ENCODE data around the gene PAK1. TPM values are rescaled to one million over a fixed set of nuclear protein-coding genes. Genes with fewer than 3 reads are reported as not detected.

The PAK1 gene
- total and polyA plus RNA-seq, 2 of the 4 experiments (the other 2 are of a cell fraction), result 34.3 to 60.6 TPM

- POLR2A ChIA-PET (ENCODE audit: unreplicated experiment), result no interaction called here
- peaks cover 41% of the 10 kb centered on the region for H3K27me3 ChIP-seq (ENCODE audit: control insufficient read depth, insufficient read depth, low read length)
Measured at GRCh38 chr11:77468527-77468926, 5.4 kb downstream of the PAK1 start.

More at GRCh38 chr11:77468527-77468926, 5.4 kb downstream of the PAK1 start:
- H3K27ac ChIP-seq (ENCODE audit: insufficient read depth, low read length), result no peak overlapping the region
- no peak overlapping the region for H3K4me3 ChIP-seq (ENCODE audit: insufficient read depth, low read depth, low read length)
- no peak for ATAC-seq (ENCODE audit: low read depth)
- H3K79me1 ChIP-seq (ENCODE audit: low read depth in 1 of 2, low read length in 2 of 2), result no peaks in the 10 kb centered on the region
- H2BK120ac ChIP-seq (ENCODE audit: low read depth, low read length), result no peak overlapping the region
- H3K4ac ChIP-seq (ENCODE audit: low read depth, low read length), result no peak overlapping the region
- no peak overlapping the region for H3K56ac ChIP-seq (ENCODE audit: extremely low read depth, insufficient read depth, low read length)
- no peaks in the 10 kb centered on the region for H4K20me1 ChIP-seq (ENCODE audit: insufficient read depth, low read length)
- CTCF ChIA-PET, result interaction anchor here (0.6 kb wide), 1 partner anchor 166 kb away, joined by 3 read pairs; no protein-coding TSS in a partner anchor
- no peak overlapping the region for H4K5ac ChIP-seq (ENCODE audit: low read depth, low read length)
- H3K9me3 ChIP-seq (ENCODE audit: control insufficient read depth, insufficient read depth, low read length), result no peaks in the 10 kb centered on the region
- intact Hi-C loops (cut with micrococcal nuclease), result no loop called here
- no peak overlapping the region for H3K18ac ChIP-seq (ENCODE audit: low read depth, low read length)
- DNase-seq, result no peak
- no peak overlapping the region for H2AFZ ChIP-seq (replicated peaks; ENCODE audit: low read length, poor library complexity)
- BruUV-seq (replicated peaks), result no TSS peak
- H3K9ac ChIP-seq (ENCODE audit: low read depth, low read length), result no peak overlapping the region
- no peaks in the 10 kb centered on the region for H3K4me1 ChIP-seq (ENCODE audit: control insufficient read depth, insufficient read depth, low read length)
- no peak overlapping the region for H2AK9ac ChIP-seq (replicated peaks; ENCODE audit: low read depth, low read length, poor library complexity)
- dilution Hi-C loops (cut with HindIII; ENCODE audit: low sequenced_read_pairs, unreplicated experiment), result no loop called here
- H4K8ac ChIP-seq (ENCODE audit: low read depth in 2 of 2, low read length in 2 of 2), result no peak overlapping the region
- no peaks in the 10 kb centered on the region for H3K36me3 ChIP-seq (ENCODE audit: control insufficient read depth, insufficient read depth, low read length)
- no CpG with 5 or more reads among the region's 1 CpG for WGBS, 2 experiments (ENCODE audit: extremely low coverage in 2 of 2, insufficient read length in 1 of 2)
- in situ Hi-C loops (cut with MboI; ENCODE audit: low sequenced_read_pairs), result no loop called here
- H2BK15ac ChIP-seq (ENCODE audit: low read depth, low read length), result no peak overlapping the region
- H3K23ac ChIP-seq (ENCODE audit: low read depth, low read length), result no peak overlapping the region
- no peak overlapping the region for H3K4me2 ChIP-seq (ENCODE audit: low read depth, low read length)
- H3K14ac ChIP-seq (replicated peaks; ENCODE audit: low read depth, low read length), result no peak overlapping the region
- H2BK20ac ChIP-seq (ENCODE audit: low read depth, low read length), result no peak overlapping the region
- no peak overlapping the region for H2AK5ac ChIP-seq (ENCODE audit: low read depth, low read length)
- TF ChIP-seq NFE2L2 (IDR thresholded peaks at IDR 0.05; ENCODE audit: low read depth, low read length), result no peak
- no peak for TF ChIP-seq FOS (IDR thresholded peaks at IDR 0.05; ENCODE audit: low read depth, low read length)
- no peak for TF ChIP-seq CHD1 (IDR thresholded peaks at IDR 0.05; ENCODE audit: low read depth, low read length)
- TF ChIP-seq MAZ (IDR thresholded peaks at IDR 0.05; ENCODE audit: borderline replicate concordance, low read depth, low read length), result no peak
- TF ChIP-seq MAFK (IDR thresholded peaks at IDR 0.05; ENCODE audit: low read depth, low read length), result no peak
- no peak for TF ChIP-seq POLR2A (IDR thresholded peaks at IDR 0.05; ENCODE audit: low read depth, low read length)
- no peak for TF ChIP-seq CEBPB (IDR thresholded peaks at IDR 0.05; ENCODE audit: low read depth, low read length)
- TF ChIP-seq USF2 (IDR thresholded peaks at IDR 0.05; ENCODE audit: low read depth, low read length), result no peak
- TF ChIP-seq ELK1 (IDR thresholded peaks at IDR 0.05; ENCODE audit: borderline replicate concordance, low read depth, low read length), result no peak
- no peak for TF ChIP-seq RCOR1 (IDR thresholded peaks at IDR 0.05; ENCODE audit: insufficient replicate concordance, low read length)
- TF ChIP-seq MXI1 (IDR thresholded peaks at IDR 0.05; ENCODE audit: borderline replicate concordance, low read depth, low read length), result no peak
- TF ChIP-seq RAD21 (IDR thresholded peaks at IDR 0.05; ENCODE audit: low read length), result no peak
- TF ChIP-seq SMC3 (IDR thresholded peaks at IDR 0.05; ENCODE audit: low read depth, low read length), result no peak
- H3K9me1 ChIP-seq (ENCODE audit: insufficient read depth, low read length), result no peaks in the 10 kb centered on the region
- H4K91ac ChIP-seq (ENCODE audit: insufficient read depth, low read depth, low read length), result no peak overlapping the region
- no peak overlapping the region for H2BK5ac ChIP-seq (ENCODE audit: low read depth, low read length, poor library complexity, severe bottlenecking)

All from IMR-90 (cell line).